Liver (tissue), 9 donors: ENCODE data around the gene VSIR. TPM values are rescaled to one million over a fixed set of nuclear protein-coding genes. Genes with fewer than 3 reads are reported as not detected.

Experiments used
- DNase-seq: peaks from one replicate; pipeline ENCODE4 v3.0.0-alpha.2; 2017; ENCODE audit warnings: low spot score
- H3K27ac ChIP-seq, 2 donors: one replicate each; pipeline ENCODE4 v1.7.0; 2013; ENCODE audit warnings: inconsistent platforms in 2 of 2, low read length in 2 of 2, control low read depth in 1 of 2, low read depth in 1 of 2, mild to moderate bottlenecking in 1 of 2
- H3K27me3 ChIP-seq, 4 donors: one replicate each; pipeline versions ENCODE4 v1.6.1 to v1.7.0; 2013; ENCODE audit warnings: low read length in 3 of 4, inconsistent platforms in 1 of 4, mild to moderate bottlenecking in 1 of 4, moderate library complexity in 1 of 4; ENCODE audit not compliant: control insufficient read depth in 4 of 4, insufficient read depth in 4 of 4
- H3K36me3 ChIP-seq, 4 donors: one replicate each; pipeline versions ENCODE4 v1.6.1 to v1.7.0; 2013; ENCODE audit warnings: low read length in 3 of 4, mild to moderate bottlenecking in 3 of 4, low read depth in 1 of 4, moderate library complexity in 1 of 4; ENCODE audit not compliant: control insufficient read depth in 4 of 4, insufficient read depth in 3 of 4
- H3K4me1 ChIP-seq, 4 donors: one replicate each; pipeline versions ENCODE4 v1.6.1 to v1.7.0; 2013; ENCODE audit warnings: low read length in 3 of 4, mild to moderate bottlenecking in 3 of 4, moderate library complexity in 1 of 4; ENCODE audit not compliant: control insufficient read depth in 4 of 4, insufficient read depth in 4 of 4
- H3K4me3 ChIP-seq, 3 donors: one replicate each; pipeline versions ENCODE4 v1.6.1 to v1.7.0; 2013; ENCODE audit warnings: low read length in 3 of 3, control low read depth in 1 of 3, low read depth in 1 of 3, mild to moderate bottlenecking in 1 of 3
- H3K9ac ChIP-seq, 2 donors: one replicate each; pipeline ENCODE4 v1.7.0; 2013; ENCODE audit warnings: low read length in 2 of 2, mild to moderate bottlenecking in 2 of 2, moderate library complexity in 2 of 2, control low read depth in 1 of 2, low read depth in 1 of 2
- H3K9me3 ChIP-seq, 4 donors: one replicate each; pipeline versions ENCODE4 v1.6.1 to v1.7.0; 2013; ENCODE audit warnings: low read length in 3 of 4; ENCODE audit not compliant: control insufficient read depth in 4 of 4
- EGR1 ChIP-seq, 2 donors: IDR thresholded peaks; 2 replicates each; pipeline ENCODE4 v1.6.1; 2016 to 2018; ENCODE audit warnings: antibody characterized with exemption in 2 of 2, low read depth in 2 of 2
- FOXA1 ChIP-seq: IDR thresholded peaks from 2 replicates; pipeline ENCODE4 v1.6.1; 2016; ENCODE audit warnings: antibody characterized with exemption
- FOXA2 ChIP-seq: IDR thresholded peaks from 2 replicates; pipeline ENCODE4 v1.6.1; 2016; ENCODE audit warnings: antibody characterized with exemption
- GABPA ChIP-seq, 2 donors: IDR thresholded peaks in 1 of 2; conservative IDR thresholded peaks in 1 of 2; 2 replicates each; pipeline ENCODE4 v1.6.1; 2016; ENCODE audit warnings: antibody characterized with exemption in 2 of 2, mild to moderate bottlenecking in 1 of 2, moderate library complexity in 1 of 2
- HNF4A ChIP-seq, 2 donors: conservative IDR thresholded peaks; 2 replicates each; pipeline ENCODE4 v1.6.1; 2016; ENCODE audit warnings: antibody characterized with exemption in 2 of 2, mild to moderate bottlenecking in 2 of 2
- HNF4G ChIP-seq: IDR thresholded peaks from 2 replicates; pipeline ENCODE4 v1.6.1; 2016; ENCODE audit warnings: antibody characterized with exemption
- JUND ChIP-seq, 2 donors: IDR thresholded peaks; 2 replicates each; pipeline ENCODE4 v1.6.1; 2016; ENCODE audit warnings: antibody characterized with exemption in 2 of 2
- NR2F2 ChIP-seq: IDR thresholded peaks from 2 replicates; pipeline ENCODE4 v1.6.1; 2016; ENCODE audit warnings: antibody characterized with exemption
- RAD21 ChIP-seq, 2 donors: IDR thresholded peaks; 2 replicates each; pipeline ENCODE4 v1.6.1; 2016; ENCODE audit warnings: antibody characterized with exemption in 2 of 2, mild to moderate bottlenecking in 2 of 2
- RXRA ChIP-seq, 2 donors: IDR thresholded peaks; 2 replicates each; pipeline ENCODE4 v1.6.1; 2017 to 2018; ENCODE audit warnings: antibody characterized with exemption in 2 of 2, mild to moderate bottlenecking in 1 of 2
- SP1 ChIP-seq: IDR thresholded peaks from 2 replicates; pipeline ENCODE4 v1.6.1; 2018; ENCODE audit warnings: antibody characterized with exemption, mild to moderate bottlenecking
- TAF1 ChIP-seq: conservative IDR thresholded peaks from 2 replicates; pipeline ENCODE4 v1.6.1; 2016; ENCODE audit warnings: antibody characterized with exemption, mild to moderate bottlenecking
- YY1 ChIP-seq: IDR thresholded peaks from 2 replicates; pipeline ENCODE4 v1.6.1; 2016; ENCODE audit warnings: antibody characterized with exemption, mild to moderate bottlenecking
- WGBS: extraction: QIAGEN DNeasy Blood & Tissue Kit; methylation state at CpG from one replicate; pipeline ENCODE4 v1.1.7; 2013; 5-methylcytosine and 5-hydroxymethylcytosine counted together
- polyA plus RNA-seq, 2 donors: library from polyadenylated mRNA; stranded (reverse) in 1 of 2; unstranded in 1 of 2; fragments of 200-250 nt in 1 of 2; fragments of >200 nt in 1 of 2; fragmentation: Nextera tagmentation in 1 of 2; extraction: Ambion mirVana in 1 of 2; gene quantifications; one replicate each; pipeline versions ENCODE4 v1.2.1 to v1.2.3, GENCODE V29; 2013 to 2015
- total RNA-seq, 2 donors: library from RNA; depleted of rRNA; stranded (reverse); fragments of >200 nt; gene quantifications; one replicate each; pipeline ENCODE4 v1.2.3, GENCODE V29; 2014
- TF ChIP-seq, protein P1 (sequence below): IDR thresholded peaks from 2 replicates; pipeline ENCODE4 v1.6.1; 2016; ENCODE audit warnings: antibody characterized with exemption
- TF ChIP-seq, protein P2 (sequence below): IDR thresholded peaks from 2 replicates; pipeline ENCODE4 v1.6.1; 2016; ENCODE audit warnings: antibody characterized with exemption, mild to moderate bottlenecking
- TF ChIP-seq, protein P3 (sequence below): fragments of 150-350 bp; IDR thresholded peaks from 2 replicates; pipeline ENCODE4 v1.5.1; 2017; ENCODE audit warnings: improper control_type of control experiment, low read depth, low read length; ENCODE audit not compliant: missing input control
- TF ChIP-seq, protein P4 (sequence below): IDR thresholded peaks from 2 replicates; pipeline ENCODE4 v1.6.1; 2016; ENCODE audit warnings: antibody characterized with exemption
- TF ChIP-seq, protein P5 (sequence below): IDR thresholded peaks from 2 replicates; pipeline ENCODE4 v1.6.1; 2016; ENCODE audit warnings: antibody characterized with exemption
- donor health status: healthy.
- donor health status: healthy.
- donor health status: healthy.
- donor health status: healthy.
- donor health status: healthy.

The VSIR gene
- total and polyA plus RNA-seq, 4 donors: 7.2 to 12.2 (median 10.8) TPM

DNA sequence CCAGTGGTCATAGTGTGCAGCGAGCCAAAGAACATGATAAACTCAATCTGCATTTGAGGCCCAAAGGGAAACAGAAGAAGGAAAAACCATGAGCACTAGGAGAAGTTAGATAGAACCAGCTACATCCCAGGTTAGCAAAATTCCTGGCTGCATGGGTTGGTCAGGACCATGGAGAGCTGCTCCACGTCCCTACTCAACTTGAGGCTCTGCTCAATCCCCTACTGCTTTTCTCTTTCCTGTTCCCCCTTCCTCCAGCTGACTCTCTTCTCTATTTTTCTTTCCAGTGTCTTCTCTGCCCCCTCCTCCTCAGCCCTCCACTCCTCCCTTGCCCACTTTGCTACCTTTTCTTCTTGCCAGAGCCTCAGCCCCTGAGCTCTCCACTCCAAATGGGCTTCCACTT is 21.9 kb upstream of the VSIR start:
- no peaks in the 10 kb centered on the region for H3K9me3 ChIP-seq
- no peak for DNase-seq
- H3K27ac ChIP-seq: no peak overlapping the region
- TF ChIP-seq, protein P1, sequence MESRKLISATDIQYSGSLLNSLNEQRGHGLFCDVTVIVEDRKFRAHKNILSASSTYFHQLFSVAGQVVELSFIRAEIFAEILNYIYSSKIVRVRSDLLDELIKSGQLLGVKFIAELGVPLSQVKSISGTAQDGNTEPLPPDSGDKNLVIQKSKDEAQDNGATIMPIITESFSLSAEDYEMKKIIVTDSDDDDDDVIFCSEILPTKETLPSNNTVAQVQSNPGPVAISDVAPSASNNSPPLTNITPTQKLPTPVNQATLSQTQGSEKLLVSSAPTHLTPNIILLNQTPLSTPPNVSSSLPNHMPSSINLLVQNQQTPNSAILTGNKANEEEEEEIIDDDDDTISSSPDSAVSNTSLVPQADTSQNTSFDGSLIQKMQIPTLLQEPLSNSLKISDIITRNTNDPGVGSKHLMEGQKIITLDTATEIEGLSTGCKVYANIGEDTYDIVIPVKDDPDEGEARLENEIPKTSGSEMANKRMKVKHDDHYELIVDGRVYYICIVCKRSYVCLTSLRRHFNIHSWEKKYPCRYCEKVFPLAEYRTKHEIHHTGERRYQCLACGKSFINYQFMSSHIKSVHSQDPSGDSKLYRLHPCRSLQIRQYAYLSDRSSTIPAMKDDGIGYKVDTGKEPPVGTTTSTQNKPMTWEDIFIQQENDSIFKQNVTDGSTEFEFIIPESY: no peak
- TF ChIP-seq, protein P2, sequence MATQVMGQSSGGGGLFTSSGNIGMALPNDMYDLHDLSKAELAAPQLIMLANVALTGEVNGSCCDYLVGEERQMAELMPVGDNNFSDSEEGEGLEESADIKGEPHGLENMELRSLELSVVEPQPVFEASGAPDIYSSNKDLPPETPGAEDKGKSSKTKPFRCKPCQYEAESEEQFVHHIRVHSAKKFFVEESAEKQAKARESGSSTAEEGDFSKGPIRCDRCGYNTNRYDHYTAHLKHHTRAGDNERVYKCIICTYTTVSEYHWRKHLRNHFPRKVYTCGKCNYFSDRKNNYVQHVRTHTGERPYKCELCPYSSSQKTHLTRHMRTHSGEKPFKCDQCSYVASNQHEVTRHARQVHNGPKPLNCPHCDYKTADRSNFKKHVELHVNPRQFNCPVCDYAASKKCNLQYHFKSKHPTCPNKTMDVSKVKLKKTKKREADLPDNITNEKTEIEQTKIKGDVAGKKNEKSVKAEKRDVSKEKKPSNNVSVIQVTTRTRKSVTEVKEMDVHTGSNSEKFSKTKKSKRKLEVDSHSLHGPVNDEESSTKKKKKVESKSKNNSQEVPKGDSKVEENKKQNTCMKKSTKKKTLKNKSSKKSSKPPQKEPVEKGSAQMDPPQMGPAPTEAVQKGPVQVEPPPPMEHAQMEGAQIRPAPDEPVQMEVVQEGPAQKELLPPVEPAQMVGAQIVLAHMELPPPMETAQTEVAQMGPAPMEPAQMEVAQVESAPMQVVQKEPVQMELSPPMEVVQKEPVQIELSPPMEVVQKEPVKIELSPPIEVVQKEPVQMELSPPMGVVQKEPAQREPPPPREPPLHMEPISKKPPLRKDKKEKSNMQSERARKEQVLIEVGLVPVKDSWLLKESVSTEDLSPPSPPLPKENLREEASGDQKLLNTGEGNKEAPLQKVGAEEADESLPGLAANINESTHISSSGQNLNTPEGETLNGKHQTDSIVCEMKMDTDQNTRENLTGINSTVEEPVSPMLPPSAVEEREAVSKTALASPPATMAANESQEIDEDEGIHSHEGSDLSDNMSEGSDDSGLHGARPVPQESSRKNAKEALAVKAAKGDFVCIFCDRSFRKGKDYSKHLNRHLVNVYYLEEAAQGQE: peak; percentile 99
- WGBS: 65% methylated on average over 2 of the region's 2 CpGs
- no peaks in the 10 kb centered on the region for H3K27me3 ChIP-seq
- peaks cover 0 to 8% (median 3%) of the 10 kb centered on the region in 4 donors for H3K4me1 ChIP-seq
- no peaks in the 10 kb centered on the region for H3K36me3 ChIP-seq
- no peak overlapping the region for H3K9ac ChIP-seq
- H3K4me3 ChIP-seq: no peak overlapping the region

DNA sequence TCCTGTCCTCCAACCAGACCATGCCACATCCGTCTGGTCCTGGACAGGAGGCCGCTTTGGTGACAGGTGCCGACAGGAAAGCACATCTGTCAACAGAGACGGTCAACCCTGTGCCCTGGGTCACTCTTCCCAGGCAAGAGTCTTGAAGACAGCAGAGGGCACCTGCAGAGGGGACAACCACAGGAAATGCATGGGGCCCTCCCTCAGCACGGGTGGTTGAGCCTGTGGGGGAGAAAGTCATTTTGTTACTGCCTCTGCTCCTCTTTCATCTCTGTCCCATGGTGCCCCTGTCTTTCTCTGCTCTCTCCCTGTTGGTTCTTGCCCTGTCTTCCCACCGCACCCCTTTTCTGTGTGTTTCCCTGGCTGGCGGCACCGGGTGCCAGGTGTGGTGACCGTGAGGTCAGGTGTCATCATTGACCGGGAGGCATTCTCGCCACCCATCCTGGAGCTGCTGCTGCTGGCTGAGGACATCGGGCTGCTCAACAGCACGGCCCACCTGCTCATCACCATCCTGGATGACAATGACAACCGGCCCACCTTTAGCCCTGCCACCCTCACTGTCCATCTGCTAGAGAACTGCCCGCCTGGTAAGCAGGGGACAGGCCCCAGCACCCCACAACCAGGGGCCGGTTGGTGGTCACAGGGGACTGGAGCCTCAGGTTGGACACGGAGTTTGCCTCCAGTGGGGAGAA is 17.6 kb upstream of the VSIR start:
- Histone ChIP-seq H3K9ac (no peak overlapping the region), H3K4me1 (no peaks in the 10 kb centered on the region), H3K27ac (no peak overlapping the region), H3K9me3 (no peaks in the 10 kb centered on the region), H3K27me3 (no peaks in the 10 kb centered on the region), H3K36me3 (no peaks in the 10 kb centered on the region), H3K4me3 (no peak overlapping the region)
- no peak for DNase-seq
- WGBS: 88% methylated on average over 17 of the region's 17 CpGs
- TF ChIP-seq, protein P3, sequence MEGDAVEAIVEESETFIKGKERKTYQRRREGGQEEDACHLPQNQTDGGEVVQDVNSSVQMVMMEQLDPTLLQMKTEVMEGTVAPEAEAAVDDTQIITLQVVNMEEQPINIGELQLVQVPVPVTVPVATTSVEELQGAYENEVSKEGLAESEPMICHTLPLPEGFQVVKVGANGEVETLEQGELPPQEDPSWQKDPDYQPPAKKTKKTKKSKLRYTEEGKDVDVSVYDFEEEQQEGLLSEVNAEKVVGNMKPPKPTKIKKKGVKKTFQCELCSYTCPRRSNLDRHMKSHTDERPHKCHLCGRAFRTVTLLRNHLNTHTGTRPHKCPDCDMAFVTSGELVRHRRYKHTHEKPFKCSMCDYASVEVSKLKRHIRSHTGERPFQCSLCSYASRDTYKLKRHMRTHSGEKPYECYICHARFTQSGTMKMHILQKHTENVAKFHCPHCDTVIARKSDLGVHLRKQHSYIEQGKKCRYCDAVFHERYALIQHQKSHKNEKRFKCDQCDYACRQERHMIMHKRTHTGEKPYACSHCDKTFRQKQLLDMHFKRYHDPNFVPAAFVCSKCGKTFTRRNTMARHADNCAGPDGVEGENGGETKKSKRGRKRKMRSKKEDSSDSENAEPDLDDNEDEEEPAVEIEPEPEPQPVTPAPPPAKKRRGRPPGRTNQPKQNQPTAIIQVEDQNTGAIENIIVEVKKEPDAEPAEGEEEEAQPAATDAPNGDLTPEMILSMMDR: no peak
- TF ChIP-seq FOXA2: no peak
- TF ChIP-seq RXRA (IDR thresholded peaks at IDR 0.05): no peak
- TF ChIP-seq SP1: no peak
- TF ChIP-seq, protein P4, sequence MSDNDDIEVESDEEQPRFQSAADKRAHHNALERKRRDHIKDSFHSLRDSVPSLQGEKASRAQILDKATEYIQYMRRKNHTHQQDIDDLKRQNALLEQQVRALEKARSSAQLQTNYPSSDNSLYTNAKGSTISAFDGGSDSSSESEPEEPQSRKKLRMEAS: no peak
- TF ChIP-seq TAF1: no peak
- TF ChIP-seq FOXA1: no peak
- no peak for TF ChIP-seq NR2F2
- TF ChIP-seq RAD21 (IDR thresholded peaks at IDR 0.05): no peak
- no peak for TF ChIP-seq HNF4G
- TF ChIP-seq, protein P5, sequence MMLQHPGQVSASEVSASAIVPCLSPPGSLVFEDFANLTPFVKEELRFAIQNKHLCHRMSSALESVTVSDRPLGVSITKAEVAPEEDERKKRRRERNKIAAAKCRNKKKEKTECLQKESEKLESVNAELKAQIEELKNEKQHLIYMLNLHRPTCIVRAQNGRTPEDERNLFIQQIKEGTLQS: no peak
- no peak for TF ChIP-seq JUND (IDR thresholded peaks at IDR 0.05)
- TF ChIP-seq YY1: no peak
- TF ChIP-seq HNF4A (conservative IDR thresholded peaks at IDR 0.05): no peak
- TF ChIP-seq EGR1 (IDR thresholded peaks at IDR 0.05; ENCODE audit: low read depth in 2 of 2): no peak
- TF ChIP-seq, protein P1: no peak
- TF ChIP-seq, protein P2: no peak
- TF ChIP-seq GABPA (IDR thresholded peaks at IDR 0.05 in 1 of 2, conservative IDR thresholded peaks at IDR 0.05 in 1 of 2): no peak
